Measurements from ENCODE around the gene CDC42BPB. TPM values are rescaled to one million over a fixed set of nuclear protein-coding genes. Genes with fewer than 3 reads are reported as not detected.
A peak's percentile ranks its signal among the peaks of the same experiment; 100 is the strongest.

CDC42BPB gene
- total RNA-seq, 2 donors from 2014 or later: 66.2 to 102 TPM

GRCh38 chr14:103008126-103008525, 49.2 kb downstream of the CDC42BPB start:
- Histone ChIP-seq H3K4me3 (no peak overlapping the region), H3K27me3 (no peaks in the 10 kb centered on the region), H3K4me1 (no peaks in the 10 kb centered on the region), H3K9me3 (no peaks in the 10 kb centered on the region), H3K27ac (no peak overlapping the region), H3K36me3 (replicated peaks in 1 of 2; ENCODE audit: insufficient read depth in 1 of 2, low read depth in 2 of 2) (peaks cover 0 to 8% of the 10 kb centered on the region in 2 donors)
- intact Hi-C loops (cut with DNase I): no loop called here
- no peak for ATAC-seq
- TF ChIP-seq, protein P1, sequence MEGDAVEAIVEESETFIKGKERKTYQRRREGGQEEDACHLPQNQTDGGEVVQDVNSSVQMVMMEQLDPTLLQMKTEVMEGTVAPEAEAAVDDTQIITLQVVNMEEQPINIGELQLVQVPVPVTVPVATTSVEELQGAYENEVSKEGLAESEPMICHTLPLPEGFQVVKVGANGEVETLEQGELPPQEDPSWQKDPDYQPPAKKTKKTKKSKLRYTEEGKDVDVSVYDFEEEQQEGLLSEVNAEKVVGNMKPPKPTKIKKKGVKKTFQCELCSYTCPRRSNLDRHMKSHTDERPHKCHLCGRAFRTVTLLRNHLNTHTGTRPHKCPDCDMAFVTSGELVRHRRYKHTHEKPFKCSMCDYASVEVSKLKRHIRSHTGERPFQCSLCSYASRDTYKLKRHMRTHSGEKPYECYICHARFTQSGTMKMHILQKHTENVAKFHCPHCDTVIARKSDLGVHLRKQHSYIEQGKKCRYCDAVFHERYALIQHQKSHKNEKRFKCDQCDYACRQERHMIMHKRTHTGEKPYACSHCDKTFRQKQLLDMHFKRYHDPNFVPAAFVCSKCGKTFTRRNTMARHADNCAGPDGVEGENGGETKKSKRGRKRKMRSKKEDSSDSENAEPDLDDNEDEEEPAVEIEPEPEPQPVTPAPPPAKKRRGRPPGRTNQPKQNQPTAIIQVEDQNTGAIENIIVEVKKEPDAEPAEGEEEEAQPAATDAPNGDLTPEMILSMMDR (IDR thresholded peaks at IDR 0.05): no peak
- TF ChIP-seq POLR2A (IDR thresholded peaks at IDR 0.05): no peak
- DNase-seq: no peak
- 81 to 91% methylated on average over 10 of the region's 10 CpGs for WGBS, 2 donors

DNA sequence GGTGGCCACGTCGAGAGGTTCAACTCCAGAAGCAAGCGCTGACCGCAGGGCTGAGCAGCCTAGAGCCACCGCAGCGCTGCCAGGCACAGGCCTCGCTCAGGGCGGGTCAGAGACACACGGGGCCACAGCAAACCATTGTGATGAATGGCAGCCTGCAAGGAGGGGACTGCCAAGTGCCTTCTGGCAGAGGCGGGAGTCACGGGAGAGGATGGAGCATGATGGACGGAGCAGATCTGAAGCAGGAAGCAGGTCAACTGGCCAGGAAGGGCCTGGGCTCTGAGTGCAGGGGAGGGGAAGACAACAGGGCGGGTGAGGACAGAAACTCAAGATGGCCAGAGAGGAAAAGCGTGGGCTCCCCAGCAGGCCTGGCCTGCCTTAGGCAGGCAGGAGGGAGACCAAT, 49.8 kb downstream of the CDC42BPB start:
- Histone ChIP-seq H3K27me3 (no peaks in the 10 kb centered on the region), H3K4me3 (no peak overlapping the region), H3K27ac (no peak overlapping the region), H3K4me1 (no peaks in the 10 kb centered on the region), H3K9me3 (no peaks in the 10 kb centered on the region), H3K36me3 (replicated peaks in 1 of 2; ENCODE audit: insufficient read depth in 1 of 2, low read depth in 2 of 2) (peaks cover 0 to 9% of the 10 kb centered on the region in 2 donors)
- 95 to 97% methylated on average over 14 of the region's 14 CpGs for WGBS, 2 donors
- DNase-seq: no peak
- TF ChIP-seq, protein P1 (IDR thresholded peaks at IDR 0.05): no peak
- TF ChIP-seq POLR2A (IDR thresholded peaks at IDR 0.05): no peak
- intact Hi-C loops (cut with DNase I): no loop called here
- ATAC-seq: peak; percentile 31

- no peak for ATAC-seq
- intact Hi-C loops (cut with DNase I): no loop called here
- TF ChIP-seq POLR2A (IDR thresholded peaks at IDR 0.05): no peak
- TF ChIP-seq, protein P1 (IDR thresholded peaks at IDR 0.05): no peak
- Histone ChIP-seq H3K9me3 (no peaks in the 10 kb centered on the region), H3K36me3 (replicated peaks in 1 of 2; ENCODE audit: insufficient read depth in 1 of 2, low read depth in 2 of 2) (peaks cover 0 to 9% of the 10 kb centered on the region in 2 donors), H3K27ac (no peak overlapping the region), H3K27me3 (no peaks in the 10 kb centered on the region), H3K4me3 (no peak overlapping the region), H3K4me1 (no peaks in the 10 kb centered on the region)
- 95 to 96% methylated on average over 14 of the region's 14 CpGs for WGBS, 2 donors
- DNase-seq: no peak
Measured at GRCh38 chr14:103006991-103007520, 50.3 kb downstream of the CDC42BPB start.

GRCh38 chr14:103006106-103006505, 51.2 kb downstream of the CDC42BPB start:
- DNase-seq (no peak), ATAC-seq (no peak)
- H3K9me3 ChIP-seq: no peaks in the 10 kb centered on the region
- no peak overlapping the region for H3K4me3 ChIP-seq
- intact Hi-C loops (cut with DNase I): no loop called here
- TF ChIP-seq, protein P1 (IDR thresholded peaks at IDR 0.05): no peak
- H3K36me3 ChIP-seq (replicated peaks in 1 of 2; ENCODE audit: insufficient read depth in 1 of 2, low read depth in 2 of 2): peaks cover 0 to 9% of the 10 kb centered on the region in 2 donors
- H3K27me3 ChIP-seq: no peaks in the 10 kb centered on the region
- H3K4me1 ChIP-seq: no peaks in the 10 kb centered on the region
- 93 to 98% methylated on average over 8 of the region's 8 CpGs for WGBS, 2 donors
- H3K27ac ChIP-seq: no peak overlapping the region

DNA sequence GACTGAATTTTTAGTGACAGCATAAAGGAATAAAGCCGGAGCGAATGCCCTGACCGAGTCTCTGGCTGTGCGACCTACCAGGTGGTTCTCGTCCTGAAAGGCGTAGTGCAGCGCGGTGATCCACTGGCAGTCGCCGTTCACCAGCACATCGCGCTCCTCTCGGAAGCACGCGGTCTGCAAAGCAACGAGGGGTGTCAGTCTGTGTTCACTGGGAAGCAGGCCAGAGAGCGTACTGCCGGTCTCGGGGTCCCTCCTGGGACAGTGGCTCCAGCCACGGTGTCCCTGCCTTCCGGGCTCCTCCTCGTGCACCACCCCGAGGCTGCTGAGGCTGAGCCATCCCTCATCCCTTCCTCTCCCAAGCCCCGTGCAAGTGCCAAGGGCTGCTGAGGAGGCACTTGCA, 53.5 kb downstream of the CDC42BPB start:
- ATAC-seq: no peak
- no peak overlapping the region for H3K4me3 ChIP-seq
- 92 to 95% methylated on average over 16 to 22 of the region's 24 CpGs for WGBS, 2 donors
- TF ChIP-seq, protein P1 (IDR thresholded peaks at IDR 0.05): no peak
- TF ChIP-seq POLR2A (IDR thresholded peaks at IDR 0.05): no peak
- no peaks in the 10 kb centered on the region for H3K9me3 ChIP-seq
- H3K4me1 ChIP-seq: no peaks in the 10 kb centered on the region
- peaks cover 0 to 12% of the 10 kb centered on the region in 2 donors for H3K36me3 ChIP-seq (replicated peaks in 1 of 2; ENCODE audit: insufficient read depth in 1 of 2, low read depth in 2 of 2)
- H3K27me3 ChIP-seq: no peaks in the 10 kb centered on the region
- no peak for DNase-seq
- intact Hi-C loops (cut with DNase I): no loop called here
- peak overlapping the region in 1 of 4 donors; percentile 35 for H3K27ac ChIP-seq
